ENCODE measurements around the gene HIVEP3.

The HIVEP3 gene

DNA sequence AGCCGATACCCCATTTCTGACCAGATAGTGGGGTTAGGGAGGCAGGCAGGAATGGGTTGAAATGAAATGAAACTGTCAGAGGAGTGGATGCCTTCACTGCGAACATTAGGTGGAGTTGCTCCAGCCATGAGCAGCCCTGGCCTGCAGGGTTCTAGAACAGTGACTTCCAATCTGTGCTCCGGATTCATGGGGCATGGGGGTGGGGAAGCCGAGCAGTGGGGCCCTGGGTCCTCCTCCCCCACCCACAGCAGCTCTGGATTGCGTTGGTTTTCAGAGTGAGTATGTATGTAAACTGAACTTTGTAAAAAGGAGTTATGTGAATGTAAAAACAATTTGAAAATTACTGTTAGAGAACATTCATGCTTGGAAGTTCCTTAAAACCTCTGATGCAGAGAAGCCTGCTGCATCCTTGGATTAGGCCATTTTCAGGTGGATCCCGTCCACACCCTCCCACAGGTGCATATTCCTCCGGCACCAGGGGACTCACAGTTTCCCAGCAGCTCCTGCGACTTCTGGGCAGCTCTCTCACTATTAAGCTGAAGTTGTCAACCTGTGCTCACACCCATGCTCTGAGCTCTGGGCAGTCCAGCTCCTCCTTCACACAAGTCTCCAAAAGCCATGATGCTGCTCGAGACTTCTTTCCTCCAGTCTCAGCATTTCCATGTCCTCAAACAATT lies 379.8 kb downstream of the HIVEP3 start:
- TF ChIP-seq, protein P1, sequence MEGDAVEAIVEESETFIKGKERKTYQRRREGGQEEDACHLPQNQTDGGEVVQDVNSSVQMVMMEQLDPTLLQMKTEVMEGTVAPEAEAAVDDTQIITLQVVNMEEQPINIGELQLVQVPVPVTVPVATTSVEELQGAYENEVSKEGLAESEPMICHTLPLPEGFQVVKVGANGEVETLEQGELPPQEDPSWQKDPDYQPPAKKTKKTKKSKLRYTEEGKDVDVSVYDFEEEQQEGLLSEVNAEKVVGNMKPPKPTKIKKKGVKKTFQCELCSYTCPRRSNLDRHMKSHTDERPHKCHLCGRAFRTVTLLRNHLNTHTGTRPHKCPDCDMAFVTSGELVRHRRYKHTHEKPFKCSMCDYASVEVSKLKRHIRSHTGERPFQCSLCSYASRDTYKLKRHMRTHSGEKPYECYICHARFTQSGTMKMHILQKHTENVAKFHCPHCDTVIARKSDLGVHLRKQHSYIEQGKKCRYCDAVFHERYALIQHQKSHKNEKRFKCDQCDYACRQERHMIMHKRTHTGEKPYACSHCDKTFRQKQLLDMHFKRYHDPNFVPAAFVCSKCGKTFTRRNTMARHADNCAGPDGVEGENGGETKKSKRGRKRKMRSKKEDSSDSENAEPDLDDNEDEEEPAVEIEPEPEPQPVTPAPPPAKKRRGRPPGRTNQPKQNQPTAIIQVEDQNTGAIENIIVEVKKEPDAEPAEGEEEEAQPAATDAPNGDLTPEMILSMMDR (IDR thresholded peaks at IDR 0.05; ENCODE audit: insufficient read depth, low read depth, low read length, missing control alignments) = no peak
- DNase-seq (ENCODE audit: low read depth) = no peak
- no peak overlapping the region for H3K4me3 ChIP-seq (ENCODE audit: low read depth, low read length)

DNA sequence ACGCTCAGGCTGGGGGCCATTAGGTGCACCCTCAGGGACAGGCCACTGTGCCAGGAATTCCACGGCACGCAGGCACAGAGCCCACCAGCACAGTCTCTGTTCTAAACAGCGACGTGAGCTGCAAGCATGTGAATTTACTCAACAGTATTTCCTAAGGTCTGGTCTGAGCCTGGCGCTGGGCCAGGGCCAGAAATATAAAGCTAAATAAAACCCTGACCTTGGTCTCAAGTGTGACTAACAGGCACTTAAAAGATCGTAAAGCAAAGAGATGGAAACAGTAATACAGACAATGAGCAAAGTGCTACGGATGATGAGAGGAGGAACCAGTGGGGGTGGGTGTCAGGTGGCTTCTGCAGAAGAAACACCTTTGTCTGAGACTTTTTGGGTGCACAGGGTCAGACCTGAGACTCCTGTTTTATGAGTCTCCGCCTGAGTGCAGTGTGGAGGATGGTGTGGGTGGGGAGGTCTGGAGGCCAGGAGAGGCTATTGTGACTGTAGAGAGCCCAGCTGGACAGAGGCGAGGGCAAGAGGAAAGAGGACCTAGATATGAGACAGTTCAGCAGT lies 380.9 kb downstream of the HIVEP3 start:
- TF ChIP-seq, protein P1 (IDR thresholded peaks at IDR 0.05; ENCODE audit: insufficient read depth, low read depth, low read length, missing control alignments) = no peak
- no peak overlapping the region for H3K4me3 ChIP-seq (ENCODE audit: low read depth, low read length)
- DNase-seq (ENCODE audit: low read depth) = no peak

DNA sequence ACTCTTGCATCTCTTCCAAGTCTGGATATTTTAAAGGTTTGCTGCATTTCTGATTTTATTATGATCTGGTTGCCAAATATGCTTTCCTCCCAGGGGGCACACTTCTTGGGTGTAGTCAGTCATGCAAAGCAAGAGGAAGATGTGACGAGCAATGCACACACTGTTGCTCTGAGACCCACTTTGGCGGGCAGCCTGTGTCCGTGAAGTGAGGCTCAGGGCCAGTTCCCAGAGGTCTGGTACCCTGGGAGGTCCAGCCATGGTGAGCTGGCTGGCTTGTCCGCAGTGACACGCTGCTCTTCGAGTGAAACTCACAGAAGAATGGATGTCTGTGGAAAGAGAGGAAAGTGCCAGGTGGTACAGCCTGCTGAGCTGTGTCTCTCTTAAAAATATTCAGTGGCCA lies 381.5 kb downstream of the HIVEP3 start:
- DNase-seq (ENCODE audit: low read depth) = no peak
- no peak overlapping the region for H3K4me3 ChIP-seq (ENCODE audit: low read depth, low read length)
- TF ChIP-seq, protein P1 (IDR thresholded peaks at IDR 0.05; ENCODE audit: insufficient read depth, low read depth, low read length, missing control alignments) = no peak

DNA sequence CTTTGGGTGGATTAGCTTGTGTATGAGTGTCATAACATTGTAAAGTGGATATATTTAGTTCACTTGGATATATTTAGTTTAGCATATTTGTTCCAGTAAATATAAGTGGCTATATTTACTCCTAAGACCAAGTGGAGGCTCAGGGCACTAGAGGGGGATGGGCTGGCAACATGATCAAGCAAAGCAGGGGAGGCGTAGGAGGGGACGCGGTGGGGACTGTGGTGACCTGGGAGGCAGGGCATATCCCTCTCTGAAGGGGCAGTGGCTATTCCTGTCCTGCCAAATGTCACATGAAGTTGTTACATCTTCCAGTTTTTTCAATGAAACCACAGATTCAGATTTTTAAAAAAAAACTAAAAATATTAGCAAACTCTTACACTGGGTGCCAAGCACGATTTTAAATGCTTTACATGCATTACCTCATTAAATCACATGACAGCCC lies 382.3 kb downstream of the HIVEP3 start:
- DNase-seq (ENCODE audit: low read depth) = no peak
- H3K4me3 ChIP-seq (ENCODE audit: low read depth, low read length) = no peak overlapping the region
- TF ChIP-seq, protein P1 (IDR thresholded peaks at IDR 0.05; ENCODE audit: insufficient read depth, low read depth, low read length, missing control alignments) = no peak

DNA sequence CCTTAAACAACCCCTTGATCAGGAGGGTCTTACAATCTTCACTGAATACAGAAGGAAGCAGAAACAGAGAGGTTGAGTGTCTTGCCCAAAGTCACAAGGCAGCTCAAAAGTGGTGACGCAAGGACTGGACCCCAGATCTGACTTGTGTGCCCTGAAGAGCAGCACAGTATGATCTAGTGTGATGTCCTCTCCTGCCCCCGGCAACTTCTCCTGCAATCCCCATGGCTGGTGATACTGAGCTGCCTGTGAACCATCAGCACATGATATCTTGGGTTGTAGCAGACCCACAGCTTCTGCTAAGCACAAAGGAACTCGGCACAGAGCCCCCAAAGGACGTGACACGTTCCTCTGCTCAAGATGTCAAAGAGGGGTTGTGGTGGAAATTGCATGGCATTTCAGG lies 383.0 kb downstream of the HIVEP3 start:
- TF ChIP-seq, protein P1 (IDR thresholded peaks at IDR 0.05; ENCODE audit: insufficient read depth, low read depth, low read length, missing control alignments) = no peak
- no peak overlapping the region for H3K4me3 ChIP-seq (ENCODE audit: low read depth, low read length)
- DNase-seq (ENCODE audit: low read depth) = no peak

DNA sequence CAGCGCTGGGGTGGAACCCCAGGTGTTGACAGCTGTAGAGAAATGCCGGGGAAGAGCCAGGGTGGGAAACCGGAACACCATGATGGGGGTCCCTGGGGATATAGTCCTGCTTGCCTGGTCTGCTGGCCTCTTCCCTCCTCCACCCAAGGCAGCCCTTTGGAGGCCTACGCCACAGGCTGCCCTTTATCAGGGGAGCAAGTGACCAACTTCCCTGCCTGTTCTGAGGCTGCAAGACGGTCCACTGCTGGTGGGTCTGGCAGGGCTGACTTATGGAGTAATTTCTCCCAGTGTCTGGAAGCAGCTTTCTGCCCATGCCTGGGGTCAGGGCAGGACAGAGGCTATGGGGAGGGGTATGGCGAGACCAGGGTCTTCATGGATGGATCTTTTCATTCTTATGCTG lies 383.4 kb downstream of the HIVEP3 start:
- DNase-seq (ENCODE audit: low read depth) = no peak
- no peak overlapping the region for H3K4me3 ChIP-seq (ENCODE audit: low read depth, low read length)
- TF ChIP-seq, protein P1 (IDR thresholded peaks at IDR 0.05; ENCODE audit: insufficient read depth, low read depth, low read length, missing control alignments) = no peak

Measured in GM12865 (cell line).